ENCODE measurements around the gene FAM72B.
"Not testable (repeated sequence)": the region's sequence is repeated elsewhere in the genome, so short reads cannot be mapped to it uniquely, and the experiment has no call there.

GRCh38 chr1:121167225-121167738 lies 16.9 kb downstream of the FAM72B start:
- not testable (repeated sequence) for TF ChIP-seq CTCF (conservative IDR thresholded peaks at IDR 0.05 in 1 of 2, IDR thresholded peaks at IDR 0.05 in 1 of 2; ENCODE audit: low read depth in 1 of 2, low read length in 2 of 2); EZH2 (IDR thresholded peaks at IDR 0.05; ENCODE audit: low read length, missing control alignments)

Data from fibroblast of lung (primary cell).